ENCODE measurements around the gene IFIT2.
"Not testable (repeated sequence)": the region's sequence is repeated elsewhere in the genome, so short reads cannot be mapped to it uniquely, and the experiment has no call there.

The IFIT2 gene

GRCh38 chr10:89343089-89343767 lies 41.4 kb downstream of the IFIT2 start:
- no peak for DNase-seq

- no peak for DNase-seq
Observed at GRCh38 chr10:89344156-89344555, 42.3 kb downstream of the IFIT2 start.

GRCh38 chr10:89345367-89346000 lies 43.6 kb downstream of the IFIT2 start:
- no peak for DNase-seq

- no peak for DNase-seq
Observed at GRCh38 chr10:89346405-89347254, 44.8 kb downstream of the IFIT2 start.

- no peak for DNase-seq
Observed at GRCh38 chr10:89347701-89348457, 46.0 kb downstream of the IFIT2 start.

- no peak for DNase-seq
Observed at GRCh38 chr10:89348481-89348880, 46.6 kb downstream of the IFIT2 start.

GRCh38 chr10:89348975-89349374 lies 47.1 kb downstream of the IFIT2 start:
- DNase-seq: no peak

GRCh38 chr10:89350631-89351315 lies 48.9 kb downstream of the IFIT2 start:
- not testable (repeated sequence) for DNase-seq

GRCh38 chr10:89351412-89351779 lies 49.5 kb downstream of the IFIT2 start:
- DNase-seq: no peak

- no peak for DNase-seq
Observed at GRCh38 chr10:89351780-89352597, 50.1 kb downstream of the IFIT2 start.

- DNase-seq: no peak
Observed at GRCh38 chr10:89352802-89353201, 51.0 kb downstream of the IFIT2 start.

- no peak for DNase-seq
Observed at GRCh38 chr10:89355394-89355931, 53.6 kb downstream of the IFIT2 start.

GRCh38 chr10:89357096-89357495 lies 55.2 kb downstream of the IFIT2 start:
- DNase-seq: no peak

- no peak for DNase-seq
Observed at GRCh38 chr10:89357975-89358374, 56.1 kb downstream of the IFIT2 start.

All from stimulated activated CD4-positive, alpha-beta T cell treated with anti-CD3 and anti-CD28 coated beads, Interleukin-1b, Interleukin-23, amount 100 ng/mL, for 48 hours (primary cell).